ENCODE measurements around the gene VPS51. TPM values are rescaled to one million over a fixed set of nuclear protein-coding genes. Genes with fewer than 3 reads are reported as not detected.

Gene VPS51
- total and polyA plus RNA-seq, 10 of the 15 experiments (the other 5 are each of a cell fraction or from before 2014, with no cell fraction given) = 1.5 to 279 (median 53.2) TPM

DNA sequence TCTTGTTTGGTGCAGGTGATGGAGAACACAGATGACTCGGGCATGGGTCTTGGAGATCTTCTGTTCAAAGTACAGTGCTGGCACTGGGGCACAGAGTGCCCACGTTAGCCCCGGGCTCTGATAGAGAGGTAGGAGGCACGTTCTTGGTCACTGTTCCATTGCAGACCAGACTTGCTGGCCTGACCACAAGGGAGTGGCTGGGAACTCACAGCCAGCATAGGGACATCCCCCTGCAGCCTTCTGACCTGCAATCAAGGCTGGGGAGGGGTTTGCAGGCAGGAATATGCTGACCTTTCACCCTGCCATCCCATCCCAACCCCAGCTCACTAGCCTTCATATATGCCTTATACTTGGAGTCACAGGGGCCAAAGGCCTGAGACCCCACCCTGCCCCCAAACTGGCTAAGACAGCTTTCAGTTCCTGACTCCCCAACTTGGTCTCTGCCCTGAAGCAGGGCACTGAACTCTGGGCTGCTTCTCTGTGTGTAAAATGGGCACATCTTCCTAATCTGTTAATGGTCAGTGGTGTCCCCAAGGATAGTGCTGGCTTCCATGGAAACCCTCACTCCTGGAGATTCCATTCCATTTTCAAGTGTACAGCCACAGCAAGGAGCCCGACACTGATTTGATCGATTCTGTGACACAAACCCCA lies 30.7 kb downstream of the VPS51 start:
- Histone ChIP-seq H3K27ac (ENCODE audit: control insufficient read depth, insufficient read depth) (no peak overlapping the region), H3K27me3 (replicated peaks in 1 of 2; ENCODE audit: control insufficient read depth in 2 of 2, insufficient read depth in 2 of 2, low read length in 1 of 2) (no peaks in the 10 kb centered on the region), H3K4me3 (no peak overlapping the region), H4K20me1 (ENCODE audit: control insufficient read depth, insufficient read depth) (0 out of 2 replicates have a peak, but pooled peaks cover 4% of the 10 kb centered on the region), H3K9me3 (replicated peaks; ENCODE audit: control insufficient read depth, insufficient read depth, low read length) (no peaks in the 10 kb centered on the region), H3K4me2 (ENCODE audit: control insufficient read depth, insufficient read depth) (no peak overlapping the region), H3K79me2 (ENCODE audit: control insufficient read depth, insufficient read depth, low read length) (peaks cover 29% of the 10 kb centered on the region), H3K36me3 (ENCODE audit: control insufficient read depth in 2 of 2, insufficient read depth in 2 of 2, low read length in 1 of 2) (peaks cover 36 to 42% of the 10 kb centered on the region in 2 experiments), H3K9ac (ENCODE audit: control insufficient read depth, insufficient read depth, low read length) (no peak overlapping the region), H2AFZ (ENCODE audit: control insufficient read depth, low read depth, low read length) (no peak overlapping the region), H3K4me1 (ENCODE audit: control insufficient read depth, insufficient read depth, low read length) (peaks cover 15% of the 10 kb centered on the region)
- RAD21 ChIA-PET (ENCODE audit: unreplicated experiment) = no interaction called here
- in situ Hi-C loops (cut with MboI) = no loop called here
- BruUV-seq (replicated peaks) = no TSS peak
- FAIRE-seq (no peak), DNase-seq (ENCODE audit: low read depth, low spot score) (no peak), ATAC-seq (no peak)
- CTCF ChIA-PET = interaction anchor here (0.8 to 2.7 kb wide), 2 partner anchors 9 to 188 kb away, joined by 3 to 7 read pairs; partner anchors contain the start of genes CDC42EP2 and ZNHIT2
- intact Hi-C loops (cut with micrococcal nuclease; ENCODE audit: unreplicated experiment) = no loop called here
- WGBS (ENCODE audit: insufficient coverage, insufficient replicate concordance, low lambda C conversion rate, missing lambda C conversion rate) = 39% methylated on average over 6 of the region's 6 CpGs
- SMC1A ChIA-PET (ENCODE audit: uncharacterized antibody, unreplicated experiment) = no interaction called here
- POLR2A ChIA-PET = interaction anchor here (0.6 to 1.2 kb wide), 2 partner anchors 10 to 26 kb away, joined by 3 to 8 read pairs; partner anchors contain the start of gene ZNHIT2
- no peak for TF ChIP-seq ETV6 (conservative IDR thresholded peaks at IDR 0.05 in 1 of 2, IDR thresholded peaks at IDR 0.05 in 1 of 2; ENCODE audit: borderline replicate concordance in 1 of 2, low read depth in 1 of 2)
- no peak for TF ChIP-seq ZNF622 (IDR thresholded peaks at IDR 0.05)
- TF ChIP-seq NFXL1 (IDR thresholded peaks at IDR 0.05; ENCODE audit: borderline replicate concordance) = no peak
- TF ChIP-seq SMC3 (IDR thresholded peaks at IDR 0.05; ENCODE audit: borderline replicate concordance, low read length) = no peak
- TF ChIP-seq SMAD1 (IDR thresholded peaks at IDR 0.05; ENCODE audit: low read depth, partially characterized antibody) = no peak
- TF ChIP-seq ZNF384 (IDR thresholded peaks at IDR 0.05; ENCODE audit: borderline replicate concordance, low read depth, low read length) = no peak
- TF ChIP-seq CHD4 (IDR thresholded peaks at IDR 0.05) = no peak
- TF ChIP-seq, protein P1, sequence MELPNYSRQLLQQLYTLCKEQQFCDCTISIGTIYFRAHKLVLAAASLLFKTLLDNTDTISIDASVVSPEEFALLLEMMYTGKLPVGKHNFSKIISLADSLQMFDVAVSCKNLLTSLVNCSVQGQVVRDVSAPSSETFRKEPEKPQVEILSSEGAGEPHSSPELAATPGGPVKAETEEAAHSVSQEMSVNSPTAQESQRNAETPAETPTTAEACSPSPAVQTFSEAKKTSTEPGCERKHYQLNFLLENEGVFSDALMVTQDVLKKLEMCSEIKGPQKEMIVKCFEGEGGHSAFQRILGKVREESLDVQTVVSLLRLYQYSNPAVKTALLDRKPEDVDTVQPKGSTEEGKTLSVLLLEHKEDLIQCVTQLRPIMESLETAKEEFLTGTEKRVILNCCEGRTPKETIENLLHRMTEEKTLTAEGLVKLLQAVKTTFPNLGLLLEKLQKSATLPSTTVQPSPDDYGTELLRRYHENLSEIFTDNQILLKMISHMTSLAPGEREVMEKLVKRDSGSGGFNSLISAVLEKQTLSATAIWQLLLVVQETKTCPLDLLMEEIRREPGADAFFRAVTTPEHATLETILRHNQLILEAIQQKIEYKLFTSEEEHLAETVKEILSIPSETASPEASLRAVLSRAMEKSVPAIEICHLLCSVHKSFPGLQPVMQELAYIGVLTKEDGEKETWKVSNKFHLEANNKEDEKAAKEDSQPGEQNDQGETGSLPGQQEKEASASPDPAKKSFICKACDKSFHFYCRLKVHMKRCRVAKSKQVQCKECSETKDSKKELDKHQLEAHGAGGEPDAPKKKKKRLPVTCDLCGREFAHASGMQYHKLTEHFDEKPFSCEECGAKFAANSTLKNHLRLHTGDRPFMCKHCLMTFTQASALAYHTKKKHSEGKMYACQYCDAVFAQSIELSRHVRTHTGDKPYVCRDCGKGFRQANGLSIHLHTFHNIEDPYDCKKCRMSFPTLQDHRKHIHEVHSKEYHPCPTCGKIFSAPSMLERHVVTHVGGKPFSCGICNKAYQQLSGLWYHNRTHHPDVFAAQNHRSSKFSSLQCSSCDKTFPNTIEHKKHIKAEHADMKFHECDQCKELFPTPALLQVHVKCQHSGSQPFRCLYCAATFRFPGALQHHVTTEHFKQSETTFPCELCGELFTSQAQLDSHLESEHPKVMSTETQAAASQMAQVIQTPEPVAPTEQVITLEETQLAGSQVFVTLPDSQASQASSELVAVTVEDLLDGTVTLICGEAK (IDR thresholded peaks at IDR 0.05; ENCODE audit: borderline replicate concordance) = no peak
- no peak for TF ChIP-seq MXI1 (IDR thresholded peaks at IDR 0.05; ENCODE audit: low read depth, low read length)
- TF ChIP-seq, protein P2, sequence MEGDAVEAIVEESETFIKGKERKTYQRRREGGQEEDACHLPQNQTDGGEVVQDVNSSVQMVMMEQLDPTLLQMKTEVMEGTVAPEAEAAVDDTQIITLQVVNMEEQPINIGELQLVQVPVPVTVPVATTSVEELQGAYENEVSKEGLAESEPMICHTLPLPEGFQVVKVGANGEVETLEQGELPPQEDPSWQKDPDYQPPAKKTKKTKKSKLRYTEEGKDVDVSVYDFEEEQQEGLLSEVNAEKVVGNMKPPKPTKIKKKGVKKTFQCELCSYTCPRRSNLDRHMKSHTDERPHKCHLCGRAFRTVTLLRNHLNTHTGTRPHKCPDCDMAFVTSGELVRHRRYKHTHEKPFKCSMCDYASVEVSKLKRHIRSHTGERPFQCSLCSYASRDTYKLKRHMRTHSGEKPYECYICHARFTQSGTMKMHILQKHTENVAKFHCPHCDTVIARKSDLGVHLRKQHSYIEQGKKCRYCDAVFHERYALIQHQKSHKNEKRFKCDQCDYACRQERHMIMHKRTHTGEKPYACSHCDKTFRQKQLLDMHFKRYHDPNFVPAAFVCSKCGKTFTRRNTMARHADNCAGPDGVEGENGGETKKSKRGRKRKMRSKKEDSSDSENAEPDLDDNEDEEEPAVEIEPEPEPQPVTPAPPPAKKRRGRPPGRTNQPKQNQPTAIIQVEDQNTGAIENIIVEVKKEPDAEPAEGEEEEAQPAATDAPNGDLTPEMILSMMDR (IDR thresholded peaks at IDR 0.05 in 2 of 3, conservative IDR thresholded peaks at IDR 0.05 in 1 of 3; ENCODE audit: control insufficient read depth in 2 of 3, extremely low read depth in 1 of 3, insufficient read depth in 1 of 3, low read depth in 3 of 3, low read length in 3 of 3) = no peak
- TF ChIP-seq PML (IDR thresholded peaks at IDR 0.05; ENCODE audit: low read length) = 0 out of 2 replicates have a peak, but pooled peaks have one; percentile 4
- no peak for TF ChIP-seq KDM1A (IDR thresholded peaks at IDR 0.05; ENCODE audit: borderline replicate concordance)
- TF ChIP-seq, protein P3, sequence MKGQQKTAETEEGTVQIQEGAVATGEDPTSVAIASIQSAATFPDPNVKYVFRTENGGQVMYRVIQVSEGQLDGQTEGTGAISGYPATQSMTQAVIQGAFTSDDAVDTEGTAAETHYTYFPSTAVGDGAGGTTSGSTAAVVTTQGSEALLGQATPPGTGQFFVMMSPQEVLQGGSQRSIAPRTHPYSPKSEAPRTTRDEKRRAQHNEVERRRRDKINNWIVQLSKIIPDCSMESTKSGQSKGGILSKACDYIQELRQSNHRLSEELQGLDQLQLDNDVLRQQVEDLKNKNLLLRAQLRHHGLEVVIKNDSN (IDR thresholded peaks at IDR 0.05; ENCODE audit: borderline replicate concordance, extremely low read length, insufficient read depth, low read depth, low read length) = no peak
- TF ChIP-seq JUND (IDR thresholded peaks at IDR 0.05; ENCODE audit: low read depth, low read length) = no peak
- no peak for TF ChIP-seq CREB1 (IDR thresholded peaks at IDR 0.05; ENCODE audit: low read depth)
- no peak for TF ChIP-seq STAT1 (conservative IDR thresholded peaks at IDR 0.05)
- no peak for TF ChIP-seq SMARCA5 (IDR thresholded peaks at IDR 0.05)
- peak; percentile 84 for TF ChIP-seq POLR2A (IDR thresholded peaks at IDR 0.05; ENCODE audit: low read depth, low read length)

Data from GM12878 (cell line).